ENCODE data around the gene KIF26A. TPM values are rescaled to one million over a fixed set of nuclear protein-coding genes. Genes with fewer than 3 reads are reported as not detected.

Gene KIF26A
- total and polyA plus RNA-seq, 2 of the 4 experiments (the other 2 are of a cell fraction): not detected

GRCh38 chr14:104175041-104175440, 36.7 kb downstream of the KIF26A start:
- 83% methylated on average over 21 of the region's 35 CpGs; no CpG with 5 or more reads in 1 of the 2 experiments for WGBS, 2 experiments (ENCODE audit: extremely low coverage in 2 of 2, insufficient read length in 1 of 2)
- intact Hi-C loops (cut with micrococcal nuclease): no loop called here
- Histone ChIP-seq H3K79me1 (ENCODE audit: low read depth in 1 of 2, low read length in 2 of 2) (no peaks in the 10 kb centered on the region), H3K56ac (ENCODE audit: extremely low read depth, insufficient read depth, low read length) (no peak overlapping the region), H3K36me3 (ENCODE audit: control insufficient read depth, insufficient read depth, low read length) (no peaks in the 10 kb centered on the region), H3K14ac (replicated peaks; ENCODE audit: low read depth, low read length) (no peak overlapping the region), H2BK20ac (ENCODE audit: low read depth, low read length) (no peak overlapping the region), H4K20me1 (ENCODE audit: insufficient read depth, low read length) (no peaks in the 10 kb centered on the region), H3K27ac (ENCODE audit: insufficient read depth, low read length) (no peak overlapping the region), H2BK120ac (ENCODE audit: low read depth, low read length) (no peak overlapping the region), H3K9me3 (ENCODE audit: control insufficient read depth, insufficient read depth, low read length) (peaks cover 47% of the 10 kb centered on the region), H2AK5ac (ENCODE audit: low read depth, low read length) (no peak overlapping the region), H2BK5ac (ENCODE audit: low read depth, low read length, poor library complexity, severe bottlenecking) (no peak overlapping the region), H3K9ac (ENCODE audit: low read depth, low read length) (no peak overlapping the region), H3K23ac (ENCODE audit: low read depth, low read length) (no peak overlapping the region), H3K18ac (ENCODE audit: low read depth, low read length) (no peak overlapping the region), H3K4me2 (ENCODE audit: low read depth, low read length) (no peak overlapping the region), H3K4me3 (ENCODE audit: insufficient read depth, low read depth, low read length) (no peak overlapping the region), H2AK9ac (replicated peaks; ENCODE audit: low read depth, low read length, poor library complexity) (no peak overlapping the region), H3K4ac (ENCODE audit: low read depth, low read length) (no peak overlapping the region), H4K8ac (ENCODE audit: low read depth in 2 of 2, low read length in 2 of 2) (no peak overlapping the region), H4K5ac (ENCODE audit: low read depth, low read length) (no peak overlapping the region), H2AFZ (replicated peaks; ENCODE audit: low read length, poor library complexity) (no peak overlapping the region), H3K27me3 (ENCODE audit: control insufficient read depth, insufficient read depth, low read length) (no peaks in the 10 kb centered on the region), H3K4me1 (ENCODE audit: control insufficient read depth, insufficient read depth, low read length) (no peaks in the 10 kb centered on the region), H2BK15ac (ENCODE audit: low read depth, low read length) (no peak overlapping the region), H4K91ac (ENCODE audit: insufficient read depth, low read depth, low read length) (no peak overlapping the region), H3K9me1 (ENCODE audit: insufficient read depth, low read length) (no peaks in the 10 kb centered on the region)
- ATAC-seq (ENCODE audit: low read depth) (no peak), DNase-seq (no peak)
- in situ Hi-C loops (cut with MboI; ENCODE audit: low sequenced_read_pairs): no loop called here
- POLR2A ChIA-PET (ENCODE audit: unreplicated experiment): no interaction called here
- dilution Hi-C loops (cut with HindIII; ENCODE audit: low sequenced_read_pairs, unreplicated experiment): no loop called here
- BruUV-seq (replicated peaks): no TSS peak
- CTCF ChIA-PET: no interaction called here
- TF ChIP-seq MAZ (IDR thresholded peaks at IDR 0.05; ENCODE audit: borderline replicate concordance, low read depth, low read length): no peak
- TF ChIP-seq, protein P1, sequence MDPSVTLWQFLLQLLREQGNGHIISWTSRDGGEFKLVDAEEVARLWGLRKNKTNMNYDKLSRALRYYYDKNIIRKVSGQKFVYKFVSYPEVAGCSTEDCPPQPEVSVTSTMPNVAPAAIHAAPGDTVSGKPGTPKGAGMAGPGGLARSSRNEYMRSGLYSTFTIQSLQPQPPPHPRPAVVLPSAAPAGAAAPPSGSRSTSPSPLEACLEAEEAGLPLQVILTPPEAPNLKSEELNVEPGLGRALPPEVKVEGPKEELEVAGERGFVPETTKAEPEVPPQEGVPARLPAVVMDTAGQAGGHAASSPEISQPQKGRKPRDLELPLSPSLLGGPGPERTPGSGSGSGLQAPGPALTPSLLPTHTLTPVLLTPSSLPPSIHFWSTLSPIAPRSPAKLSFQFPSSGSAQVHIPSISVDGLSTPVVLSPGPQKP (IDR thresholded peaks at IDR 0.05; ENCODE audit: borderline replicate concordance, low read depth, low read length): no peak

All from IMR-90 (cell line).